Uterus (tissue), 2 donors: ENCODE measurements around the gene CELF2.

Experiments used
- POLR2A ChIP-seq, 2 donors: fragments of 450-650 bp; IDR thresholded peaks; one replicate each; pipeline ENCODE4 v1.6.1; 2016; ENCODE audit warnings: antibody characterized with exemption in 2 of 2, mild to moderate bottlenecking in 1 of 2, moderate library complexity in 1 of 2
- TF ChIP-seq, protein P1 (sequence below), 4 experiments: fragments of 200-600 bp in 2 of 4; fragments of 450-650 bp in 2 of 4; sonication (generic) in 2 of 4; IDR thresholded peaks; one replicate each; pipeline ENCODE4 v1.5.1; 2016 to 2019; ENCODE audit warnings: antibody characterized with exemption in 4 of 4, mild to moderate bottlenecking in 2 of 4, moderate library complexity in 1 of 4

DNA sequence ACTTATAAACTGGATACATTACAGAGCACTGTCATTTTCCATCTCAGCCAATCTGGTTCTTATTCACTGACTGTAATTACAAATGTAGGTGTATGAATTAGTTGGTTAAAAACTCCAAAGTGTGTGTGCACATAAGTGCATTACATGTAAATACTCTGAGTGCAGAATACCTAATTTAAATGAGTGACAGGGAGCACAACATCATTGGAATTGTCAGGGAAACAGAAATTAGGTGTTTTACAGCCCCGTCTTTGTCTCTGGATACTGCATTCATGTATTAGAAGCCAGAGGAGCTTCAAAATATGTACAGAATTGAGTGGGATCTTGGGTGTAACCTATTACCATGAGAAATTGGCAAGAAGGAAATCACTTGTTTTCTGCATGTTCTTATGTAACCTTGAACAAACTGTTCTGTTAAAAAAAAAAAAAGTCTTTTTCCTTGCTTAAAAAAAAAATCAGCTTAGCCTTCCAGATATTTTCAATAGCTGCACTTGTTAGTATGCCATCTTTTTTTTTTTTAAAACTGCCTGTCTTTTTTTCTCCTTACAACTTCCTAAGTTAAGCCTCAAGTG, 31.1 kb downstream of the CELF2 start:
- TF ChIP-seq, protein P1, sequence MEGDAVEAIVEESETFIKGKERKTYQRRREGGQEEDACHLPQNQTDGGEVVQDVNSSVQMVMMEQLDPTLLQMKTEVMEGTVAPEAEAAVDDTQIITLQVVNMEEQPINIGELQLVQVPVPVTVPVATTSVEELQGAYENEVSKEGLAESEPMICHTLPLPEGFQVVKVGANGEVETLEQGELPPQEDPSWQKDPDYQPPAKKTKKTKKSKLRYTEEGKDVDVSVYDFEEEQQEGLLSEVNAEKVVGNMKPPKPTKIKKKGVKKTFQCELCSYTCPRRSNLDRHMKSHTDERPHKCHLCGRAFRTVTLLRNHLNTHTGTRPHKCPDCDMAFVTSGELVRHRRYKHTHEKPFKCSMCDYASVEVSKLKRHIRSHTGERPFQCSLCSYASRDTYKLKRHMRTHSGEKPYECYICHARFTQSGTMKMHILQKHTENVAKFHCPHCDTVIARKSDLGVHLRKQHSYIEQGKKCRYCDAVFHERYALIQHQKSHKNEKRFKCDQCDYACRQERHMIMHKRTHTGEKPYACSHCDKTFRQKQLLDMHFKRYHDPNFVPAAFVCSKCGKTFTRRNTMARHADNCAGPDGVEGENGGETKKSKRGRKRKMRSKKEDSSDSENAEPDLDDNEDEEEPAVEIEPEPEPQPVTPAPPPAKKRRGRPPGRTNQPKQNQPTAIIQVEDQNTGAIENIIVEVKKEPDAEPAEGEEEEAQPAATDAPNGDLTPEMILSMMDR (IDR thresholded peaks at IDR 0.05), result no peak
- TF ChIP-seq POLR2A (IDR thresholded peaks at IDR 0.05), result no peak
